MCF 10A (cell line): Measurements from ENCODE around the gene FANCC. TPM values are rescaled to one million over a fixed set of nuclear protein-coding genes. Genes with fewer than 3 reads are reported as not detected.

Experiments
- BruUV-seq: library from RNA; stranded (reverse); fragments of 400-500 nt; replicated peaks from 2 replicates; lab custom pipeline; 2021; lab: Mats Ljungman, UMichigan
- CTCF ChIA-PET: fragments of 300-600 bp; sonication (Branson Sonifier 250); formaldehyde crosslinking; extraction: SDS; loops from one replicate; lab custom pipeline; 2021; ENCODE audit warnings: antibody characterized with exemption, inconsistent platforms; lab: Yijun Ruan, JAX
- POLR2A ChIA-PET: fragments of 300-600, 350-650 bp; sonication (Branson Sonifier 250); formaldehyde crosslinking; extraction: SDS; loops from one replicate; lab custom pipeline; 2020; ENCODE audit warnings: antibody characterized with exemption, inconsistent platforms; lab: Yijun Ruan, JAX
- DNase-seq: peaks from one replicate; pipeline ENCODE4 v3.0.0-alpha.2; 2018; ENCODE audit not compliant: unreplicated experiment
- H3K27ac Mint-ChIP-seq: one replicate; pipeline ENCODE4 v1.8.0; 2022; ENCODE audit warnings: mild to moderate bottlenecking, low read depth, mixed read lengths; ENCODE audit not compliant: unreplicated experiment
- H3K27me3 Mint-ChIP-seq: one replicate; pipeline ENCODE4 v1.8.0; 2022; ENCODE audit warnings: mixed read lengths; ENCODE audit not compliant: insufficient read depth, unreplicated experiment
- H3K36me3 Mint-ChIP-seq: one replicate; pipeline ENCODE4 v1.8.0; 2022; ENCODE audit warnings: mild to moderate bottlenecking, moderate library complexity, mixed read lengths; ENCODE audit not compliant: insufficient read depth, unreplicated experiment
- H3K4me1 Mint-ChIP-seq: one replicate; pipeline ENCODE4 v1.8.0; 2022; ENCODE audit warnings: mixed read lengths; ENCODE audit not compliant: insufficient read depth, unreplicated experiment
- H3K4me3 Mint-ChIP-seq: one replicate; pipeline ENCODE4 v1.8.0; 2022; ENCODE audit warnings: mild to moderate bottlenecking, moderate library complexity, mixed read lengths; ENCODE audit not compliant: unreplicated experiment
- H3K9me3 Mint-ChIP-seq: one replicate; pipeline ENCODE4 v1.8.0; 2022; ENCODE audit warnings: mixed read lengths; ENCODE audit not compliant: unreplicated experiment
- CTCF ChIP-seq: fragments of 200-600 bp; IDR thresholded peaks from one replicate; pipeline ENCODE4 v1.8.0; 2022; ENCODE audit warnings: antibody characterized with exemption, mild to moderate bottlenecking; ENCODE audit not compliant: unreplicated experiment
- intact Hi-C: fragments of 100-400 bp; cut with micrococcal nuclease; formaldehyde crosslinking; loops from 2 replicates; pipeline ENCODE4 v1.14.1; 2022
- total RNA-seq: library from RNA; stranded (reverse); gene quantifications from 2 replicates; pipeline ENCODE4 v1.2.3, GENCODE V29; 2022

The FANCC gene
- total RNA-seq, 1 experiment from 2014 or later: 12.1 TPM

- Mint-ChIP-seq H3K27me3 (no peaks in the 10 kb centered on the region), H3K27ac (no peak overlapping the region), H3K4me3 (no peak overlapping the region), H3K9me3 (no peaks in the 10 kb centered on the region), H3K4me1 (peaks cover 5% of the 10 kb centered on the region), H3K36me3 (peaks cover 90% of the 10 kb centered on the region)
- intact Hi-C loops: no loop called here
- TF ChIP-seq CTCF: no peak
- no peak for DNase-seq
- no TSS peak for BruUV-seq
- POLR2A ChIA-PET: no interaction called here
- CTCF ChIA-PET: interaction anchor here (0.9 to 2.0 kb wide), 3 partner anchors 49 to 296 kb away, joined by 3 to 7 read pairs (median 4); no protein-coding TSS in a partner anchor
Observed at GRCh38 chr9:95078939-95079338, 238.6 kb downstream of the FANCC start.

- H3K9me3 Mint-ChIP-seq: no peaks in the 10 kb centered on the region
- H3K4me3 Mint-ChIP-seq: no peak overlapping the region
- no peak for DNase-seq
- ChIA-PET POLR2A (no interaction called here), CTCF (interaction anchor here (0.9 to 2.0 kb wide), 3 partner anchors 49 to 296 kb away, joined by 3 to 7 read pairs (median 4); no protein-coding TSS in a partner anchor)
- H3K27ac Mint-ChIP-seq: no peak overlapping the region
- H3K36me3 Mint-ChIP-seq: peaks cover 90% of the 10 kb centered on the region
- peaks cover 5% of the 10 kb centered on the region for H3K4me1 Mint-ChIP-seq
- no peaks in the 10 kb centered on the region for H3K27me3 Mint-ChIP-seq
- intact Hi-C loops: no loop called here
- BruUV-seq: no TSS peak
- TF ChIP-seq CTCF: no peak
Observed at GRCh38 chr9:95078511-95078910, 239.0 kb downstream of the FANCC start.

DNA sequence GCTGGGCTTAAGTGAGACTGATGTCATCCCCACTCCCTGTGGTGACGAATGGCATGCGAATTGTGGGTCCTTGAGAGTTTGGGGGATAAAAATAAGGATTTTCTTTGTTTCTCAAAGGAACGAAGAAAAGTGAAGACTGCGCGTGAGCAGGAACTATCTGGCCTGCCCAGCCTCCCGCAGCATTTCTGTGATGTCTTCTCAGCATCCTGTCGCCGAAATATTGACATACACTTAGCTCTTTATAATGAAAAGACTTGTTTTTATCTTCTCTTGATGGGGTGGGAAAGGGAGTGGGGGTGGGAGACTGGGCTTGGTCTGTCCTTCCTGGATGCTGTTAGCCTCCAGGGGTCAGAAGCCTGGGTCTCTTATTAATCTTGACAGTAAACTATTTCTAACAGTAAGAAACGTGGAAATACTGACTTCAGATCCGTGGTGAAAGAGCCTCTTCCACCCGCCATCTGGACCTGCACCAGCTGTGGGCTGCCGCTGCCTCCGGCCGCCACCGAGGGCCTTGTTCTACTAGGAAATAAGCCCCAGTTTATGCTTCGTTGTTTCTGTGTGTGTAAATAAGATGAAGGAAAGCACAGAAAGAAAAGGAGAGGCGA, 239.6 kb downstream of the FANCC start:
- ChIA-PET POLR2A (no interaction called here), CTCF (interaction anchor here (0.5 to 2.0 kb wide), 4 partner anchors 36 to 295 kb away, joined by 3 to 7 read pairs (median 4); no protein-coding TSS in a partner anchor)
- TF ChIP-seq CTCF: no peak
- peaks cover 5% of the 10 kb centered on the region for H3K4me1 Mint-ChIP-seq
- H3K9me3 Mint-ChIP-seq: no peaks in the 10 kb centered on the region
- no peaks in the 10 kb centered on the region for H3K27me3 Mint-ChIP-seq
- H3K36me3 Mint-ChIP-seq: peaks cover 90% of the 10 kb centered on the region
- H3K27ac Mint-ChIP-seq: no peak overlapping the region
- H3K4me3 Mint-ChIP-seq: no peak overlapping the region
- intact Hi-C loops: no loop called here
- no TSS peak for BruUV-seq
- DNase-seq: no peak

DNA sequence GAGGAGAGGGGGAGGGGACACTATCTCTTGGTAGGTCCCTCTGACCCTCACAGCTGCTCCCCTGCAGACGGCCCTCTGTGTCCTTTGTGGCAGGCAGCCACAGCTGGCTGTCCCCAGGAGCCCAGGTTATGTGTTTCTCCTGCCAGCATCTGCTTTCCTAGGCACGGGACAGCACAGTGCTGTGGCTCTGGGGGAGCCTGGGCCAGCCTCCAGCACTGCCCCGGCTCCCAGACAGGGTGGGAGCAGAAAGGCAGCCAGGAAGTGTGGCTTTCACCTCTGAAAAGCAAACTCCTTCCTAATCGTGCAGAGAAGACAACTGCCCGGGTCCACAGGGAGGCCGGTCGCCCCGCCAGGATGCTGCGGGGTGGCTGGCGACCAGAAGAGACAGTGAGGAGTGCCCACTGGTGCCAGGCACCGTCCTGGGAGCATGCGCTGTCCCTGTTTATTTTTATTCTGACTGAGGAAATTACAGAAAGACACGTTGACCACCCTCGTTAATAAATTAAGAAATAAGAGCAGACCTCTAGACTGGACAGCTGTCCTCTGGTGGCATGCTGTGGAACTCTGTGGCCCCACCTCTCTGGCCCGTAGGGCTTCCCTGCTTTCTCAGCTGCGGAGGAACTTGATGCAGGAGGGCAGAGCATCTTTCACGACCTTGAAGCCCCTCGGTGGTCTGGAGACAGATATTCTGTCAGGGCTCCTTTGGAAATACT, 240.3 kb downstream of the FANCC start:
- ChIA-PET CTCF (interaction anchor here (0.5 to 2.0 kb wide), 3 partner anchors 35 to 338 kb away, joined by 3 to 7 read pairs (median 3); no protein-coding TSS in a partner anchor), POLR2A (no interaction called here)
- Mint-ChIP-seq H3K4me3 (no peak overlapping the region), H3K9me3 (no peaks in the 10 kb centered on the region), H3K4me1 (peaks cover 5% of the 10 kb centered on the region), H3K27ac (no peak overlapping the region), H3K36me3 (peaks cover 90% of the 10 kb centered on the region), H3K27me3 (no peaks in the 10 kb centered on the region)
- BruUV-seq: no TSS peak
- intact Hi-C loops: no loop called here
- no peak for TF ChIP-seq CTCF
- no peak for DNase-seq
